GM12873 (cell line): Measurements from ENCODE around the gene CCDC157.

ENCODE experiments used
- TF ChIP-seq, protein P1 (sequence below): IDR thresholded peaks from 2 replicates; pipeline ENCODE4 v1.5.1; 2012; ENCODE audit warnings: low read depth, mild to moderate bottlenecking, moderate library complexity, low read length, control low read depth; ENCODE audit not compliant: insufficient read depth; ENCODE audit errors: missing control alignments

The CCDC157 gene

DNA sequence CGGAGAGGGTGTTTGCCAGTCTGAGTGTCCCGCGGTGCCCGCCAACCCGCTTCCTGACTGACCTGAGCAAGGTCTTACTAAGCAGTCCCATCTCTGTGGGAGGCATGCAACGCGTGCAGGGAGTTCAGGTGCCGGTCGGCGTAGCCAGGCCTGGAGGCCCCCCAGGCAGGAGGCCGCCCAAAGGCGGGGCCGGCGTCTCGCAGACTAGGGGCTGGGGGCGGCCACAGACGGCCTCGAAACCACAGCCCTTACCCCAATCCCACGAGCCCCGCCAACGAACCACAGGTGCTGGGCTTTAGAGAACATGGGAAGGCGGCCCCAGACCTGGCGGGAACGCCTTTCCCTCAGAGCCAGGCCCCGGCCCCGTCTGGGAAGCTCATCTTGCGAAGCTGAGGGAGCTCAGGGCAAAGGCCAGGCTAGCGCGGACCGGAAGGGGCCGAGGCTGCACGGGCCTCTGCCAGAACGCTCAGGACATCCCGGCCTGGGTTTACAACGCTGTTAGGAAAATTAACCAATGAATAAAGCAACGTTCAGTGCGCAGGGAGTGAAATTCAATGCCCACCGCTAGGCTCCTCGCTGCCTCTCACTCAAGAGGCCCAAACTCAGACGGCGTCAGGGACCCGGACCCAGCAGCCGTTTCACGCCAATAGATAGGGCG, 66.6 kb downstream of the CCDC157 start:
- TF ChIP-seq, protein P1, sequence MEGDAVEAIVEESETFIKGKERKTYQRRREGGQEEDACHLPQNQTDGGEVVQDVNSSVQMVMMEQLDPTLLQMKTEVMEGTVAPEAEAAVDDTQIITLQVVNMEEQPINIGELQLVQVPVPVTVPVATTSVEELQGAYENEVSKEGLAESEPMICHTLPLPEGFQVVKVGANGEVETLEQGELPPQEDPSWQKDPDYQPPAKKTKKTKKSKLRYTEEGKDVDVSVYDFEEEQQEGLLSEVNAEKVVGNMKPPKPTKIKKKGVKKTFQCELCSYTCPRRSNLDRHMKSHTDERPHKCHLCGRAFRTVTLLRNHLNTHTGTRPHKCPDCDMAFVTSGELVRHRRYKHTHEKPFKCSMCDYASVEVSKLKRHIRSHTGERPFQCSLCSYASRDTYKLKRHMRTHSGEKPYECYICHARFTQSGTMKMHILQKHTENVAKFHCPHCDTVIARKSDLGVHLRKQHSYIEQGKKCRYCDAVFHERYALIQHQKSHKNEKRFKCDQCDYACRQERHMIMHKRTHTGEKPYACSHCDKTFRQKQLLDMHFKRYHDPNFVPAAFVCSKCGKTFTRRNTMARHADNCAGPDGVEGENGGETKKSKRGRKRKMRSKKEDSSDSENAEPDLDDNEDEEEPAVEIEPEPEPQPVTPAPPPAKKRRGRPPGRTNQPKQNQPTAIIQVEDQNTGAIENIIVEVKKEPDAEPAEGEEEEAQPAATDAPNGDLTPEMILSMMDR: peak; percentile 15

DNA sequence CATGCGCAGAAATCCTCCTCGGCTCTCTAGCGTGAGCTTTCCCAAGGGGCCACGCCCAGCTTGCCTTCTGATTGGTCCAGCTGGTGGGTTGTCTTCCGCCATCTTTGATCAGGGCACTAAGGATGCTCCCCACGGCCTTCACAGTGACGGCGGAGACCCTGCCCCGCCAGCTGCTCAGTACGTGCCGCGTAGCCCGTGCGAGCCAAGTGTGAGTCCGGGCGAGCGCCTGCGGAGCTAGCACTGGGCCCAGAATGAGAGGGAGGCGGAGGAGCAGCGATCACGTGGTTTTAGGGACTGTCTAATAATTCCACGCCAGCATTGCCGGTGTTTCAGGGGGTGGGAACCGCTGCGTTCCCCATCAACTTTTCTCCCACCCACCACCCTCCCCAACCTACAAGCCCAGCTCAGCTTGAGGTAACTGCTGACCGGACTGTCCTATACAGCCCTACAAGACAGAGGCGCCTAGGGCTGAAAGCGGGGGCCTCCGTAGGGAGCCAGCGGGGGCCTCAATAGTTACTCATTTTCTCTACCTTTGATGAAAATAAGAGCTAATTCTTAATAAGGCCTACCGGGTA, 67.2 kb downstream of the CCDC157 start:
- TF ChIP-seq, protein P1: no peak

DNA sequence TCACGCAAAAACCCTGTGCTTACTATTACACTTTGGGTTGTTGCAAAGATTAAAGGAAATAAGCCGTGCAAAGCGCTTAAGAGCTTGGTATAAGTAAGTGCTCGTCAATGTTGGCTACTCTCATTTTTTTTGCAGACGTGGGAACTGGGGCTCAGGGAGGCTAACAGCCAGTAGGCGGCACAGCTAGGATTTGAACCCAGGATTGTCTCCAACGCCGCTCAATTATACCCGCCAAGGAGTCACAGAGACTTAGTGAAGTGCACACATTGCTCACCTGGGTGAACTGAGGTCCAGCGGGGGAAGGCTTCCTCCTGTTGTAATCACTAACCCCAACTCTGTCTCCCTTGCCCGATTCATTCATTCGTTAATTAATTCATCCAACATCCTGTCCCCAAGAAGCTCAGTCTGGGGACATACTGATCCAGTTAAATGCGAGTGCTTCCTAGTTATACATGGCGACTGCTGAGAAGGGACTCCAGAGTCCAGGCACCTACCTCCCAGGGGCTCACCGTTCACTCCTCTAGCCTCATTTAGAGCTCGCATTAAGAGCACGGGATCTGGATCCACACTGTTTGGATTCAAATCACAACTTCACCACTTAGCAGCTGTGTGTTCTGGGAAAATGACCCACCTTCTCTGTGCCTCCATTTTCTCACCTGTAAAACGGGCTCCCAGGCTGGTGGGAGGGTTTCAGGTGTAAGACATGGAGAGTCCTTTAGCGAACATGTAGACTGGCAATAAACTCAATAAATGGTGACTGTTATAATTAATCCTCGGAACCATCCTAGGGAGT, 67.9 kb downstream of the CCDC157 start:
- TF ChIP-seq, protein P1: peak; percentile 38

DNA sequence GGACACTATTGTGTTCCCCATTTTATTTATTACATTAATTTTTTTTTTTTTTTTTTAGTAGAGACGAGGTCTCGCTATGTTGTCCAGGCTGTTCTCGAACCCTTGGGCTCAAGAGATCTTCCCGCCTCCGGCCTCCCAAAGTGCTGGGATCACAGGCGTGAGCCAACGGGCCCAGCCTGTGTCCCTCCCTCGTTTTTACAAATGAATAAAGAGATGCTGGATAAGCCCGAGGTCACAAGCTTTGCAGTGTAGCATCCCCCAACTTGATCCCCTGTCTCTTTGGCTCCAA, 68.5 kb downstream of the CCDC157 start:
- TF ChIP-seq, protein P1: no peak

DNA sequence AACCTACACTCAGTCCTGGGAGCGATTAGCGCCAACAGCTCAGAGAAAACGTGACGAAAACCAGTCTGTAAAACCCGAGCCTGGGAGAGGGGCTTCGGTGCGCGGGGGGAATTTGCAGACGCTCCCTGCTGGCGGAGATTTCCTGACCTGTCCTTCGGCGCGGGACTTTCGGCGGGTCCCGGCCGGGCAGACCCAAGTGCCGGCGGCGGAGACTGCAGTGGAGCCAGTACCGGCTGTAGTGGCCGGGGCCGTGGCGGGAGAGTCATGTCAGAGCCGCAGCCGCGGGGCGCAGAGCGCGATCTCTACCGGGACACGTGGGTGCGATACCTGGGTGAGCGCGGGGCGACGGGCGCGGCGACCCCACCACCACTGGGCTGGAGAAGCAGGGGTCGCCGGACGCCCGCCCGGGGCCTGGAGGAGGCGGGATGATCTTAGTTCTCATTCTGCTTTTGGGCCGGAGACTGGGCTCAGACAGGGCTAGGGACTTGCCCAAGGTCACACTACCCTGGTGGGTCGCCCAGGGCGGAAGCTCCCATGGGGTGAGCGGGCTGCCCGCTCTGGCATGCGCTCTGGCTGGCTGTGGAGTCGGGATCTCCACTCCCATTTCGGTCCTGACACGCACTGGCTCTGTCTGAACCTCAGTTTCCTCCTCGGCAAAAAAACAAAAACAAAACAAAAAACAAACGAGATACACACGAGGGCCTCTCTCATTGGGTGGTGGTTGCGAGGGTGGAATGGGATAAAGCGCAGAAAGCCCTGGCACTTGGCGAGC, 69.0 kb downstream of the CCDC157 start, which contains the start of gene MTFP1:
TSS of gene MTFP1 (plus strand) at position 153 of the 772 bp plus-strand sequence. CDS start at position 265, 112 bp downstream.
- TF ChIP-seq, protein P1: no peak
